ENCODE results near the gene TBC1D22A. TPM values are rescaled to one million over a fixed set of nuclear protein-coding genes. Genes with fewer than 3 reads are reported as not detected.

The TBC1D22A gene
- polyA plus RNA-seq, 1 donor (not counting 4 experiments of a cell fraction or from before 2014, with no cell fraction given), result 20.9 TPM

DNA sequence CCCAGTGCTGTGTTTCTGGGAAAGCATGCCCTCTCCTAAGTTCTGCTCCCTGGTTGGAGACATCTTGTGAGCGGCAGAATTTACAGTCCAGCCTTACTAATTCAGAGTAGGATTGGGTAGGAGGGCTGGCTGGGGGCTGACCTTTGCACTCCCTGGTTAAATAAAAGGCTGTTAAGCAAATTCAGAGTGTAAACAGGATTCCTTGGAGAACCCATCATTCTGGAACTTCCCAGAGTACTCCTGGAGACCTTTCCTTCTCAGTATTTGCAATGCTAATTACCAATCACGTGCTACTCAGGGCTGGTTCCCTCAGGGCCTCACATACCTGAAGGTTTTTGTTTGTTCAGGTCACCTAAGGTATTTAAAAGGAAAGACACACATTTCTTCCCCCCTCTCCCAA lies 340.2 kb downstream of the TBC1D22A start:
- Histone ChIP-seq H3K9me1 (ENCODE audit: control insufficient read depth, extremely low read depth, insufficient read depth, low read length) (peaks cover 2% of the 10 kb centered on the region), H3K4me2 (ENCODE audit: control insufficient read depth, extremely low read depth, insufficient read depth, low read depth, low read length) (no peak overlapping the region), H3K9ac (ENCODE audit: control insufficient read depth, extremely low read depth, insufficient read depth, low read length) (no peak overlapping the region), H3K79me2 (ENCODE audit: control insufficient read depth, insufficient read depth, low read length) (no peaks in the 10 kb centered on the region), H3K27ac (ENCODE audit: control insufficient read depth, insufficient read depth, low read length) (no peak overlapping the region), H3K4me3 (ENCODE audit: control insufficient read depth in 2 of 3, extremely low read depth in 1 of 3, insufficient read depth in 2 of 3, low read depth in 1 of 3, low read length in 3 of 3) (no peak overlapping the region), H3K4me1 (ENCODE audit: control insufficient read depth, extremely low read depth, insufficient read depth, low read length) (peaks cover 11% of the 10 kb centered on the region), H3K27me3 (ENCODE audit: control insufficient read depth, extremely low read depth, insufficient read depth, low read length) (no peaks in the 10 kb centered on the region), H4K20me1 (ENCODE audit: control insufficient read depth, extremely low read depth, insufficient read depth, low read length) (no peaks in the 10 kb centered on the region), H3K36me3 (ENCODE audit: control insufficient read depth in 2 of 2, extremely low read depth in 1 of 2, insufficient read depth in 2 of 2, low read length in 2 of 2) (peaks cover 0 to 3% of the 10 kb centered on the region in 2 experiments), H3K9me3 (ENCODE audit: control insufficient read depth, low read depth, low read length) (no peaks in the 10 kb centered on the region), H2AFZ (ENCODE audit: control insufficient read depth, low read length) (no peak overlapping the region)
- dilution Hi-C loops (cut with MboI; ENCODE audit: extremely low pct_ligation_motif_present, low sequenced_read_pairs), result no loop called here
- FAIRE-seq (no peak), DNase-seq (ENCODE audit: low read depth, low spot score) (no peak)
- TF ChIP-seq, protein P1, sequence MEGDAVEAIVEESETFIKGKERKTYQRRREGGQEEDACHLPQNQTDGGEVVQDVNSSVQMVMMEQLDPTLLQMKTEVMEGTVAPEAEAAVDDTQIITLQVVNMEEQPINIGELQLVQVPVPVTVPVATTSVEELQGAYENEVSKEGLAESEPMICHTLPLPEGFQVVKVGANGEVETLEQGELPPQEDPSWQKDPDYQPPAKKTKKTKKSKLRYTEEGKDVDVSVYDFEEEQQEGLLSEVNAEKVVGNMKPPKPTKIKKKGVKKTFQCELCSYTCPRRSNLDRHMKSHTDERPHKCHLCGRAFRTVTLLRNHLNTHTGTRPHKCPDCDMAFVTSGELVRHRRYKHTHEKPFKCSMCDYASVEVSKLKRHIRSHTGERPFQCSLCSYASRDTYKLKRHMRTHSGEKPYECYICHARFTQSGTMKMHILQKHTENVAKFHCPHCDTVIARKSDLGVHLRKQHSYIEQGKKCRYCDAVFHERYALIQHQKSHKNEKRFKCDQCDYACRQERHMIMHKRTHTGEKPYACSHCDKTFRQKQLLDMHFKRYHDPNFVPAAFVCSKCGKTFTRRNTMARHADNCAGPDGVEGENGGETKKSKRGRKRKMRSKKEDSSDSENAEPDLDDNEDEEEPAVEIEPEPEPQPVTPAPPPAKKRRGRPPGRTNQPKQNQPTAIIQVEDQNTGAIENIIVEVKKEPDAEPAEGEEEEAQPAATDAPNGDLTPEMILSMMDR (optimal IDR thresholded peaks at IDR 0.05 in 1 of 3, IDR thresholded peaks at IDR 0.05 in 1 of 3, conservative IDR thresholded peaks at IDR 0.05 in 1 of 3; ENCODE audit: extremely low read depth in 1 of 3, insufficient read depth in 2 of 3, low read length in 3 of 3), result no peak
- no peak for TF ChIP-seq EZH2 (IDR thresholded peaks at IDR 0.05; ENCODE audit: low read length)

DNA sequence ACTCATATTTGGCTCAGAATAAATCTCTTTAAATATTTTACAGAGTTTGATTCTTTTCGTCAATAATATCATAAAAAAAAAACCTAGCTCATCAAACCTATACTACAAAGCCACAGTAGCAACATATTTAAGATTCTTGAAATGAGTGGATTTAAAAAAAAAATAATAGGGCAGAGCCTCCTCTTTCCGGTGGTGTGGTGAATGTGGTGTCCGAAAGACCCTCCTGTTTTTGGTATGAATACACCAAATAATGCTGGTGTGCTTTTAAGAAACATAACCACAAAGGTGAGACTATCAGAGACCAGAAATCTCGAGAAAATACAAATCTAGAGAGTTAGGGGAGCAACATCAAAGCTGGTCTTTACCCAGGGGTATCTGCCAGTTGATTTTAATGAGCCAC lies 342.6 kb downstream of the TBC1D22A start:
- Histone ChIP-seq H3K9me3 (ENCODE audit: control insufficient read depth, low read depth, low read length) (no peaks in the 10 kb centered on the region), H3K4me3 (ENCODE audit: control insufficient read depth in 2 of 3, extremely low read depth in 1 of 3, insufficient read depth in 2 of 3, low read depth in 1 of 3, low read length in 3 of 3) (no peak overlapping the region), H3K9me1 (ENCODE audit: control insufficient read depth, extremely low read depth, insufficient read depth, low read length) (no peaks in the 10 kb centered on the region), H2AFZ (ENCODE audit: control insufficient read depth, low read length) (no peak overlapping the region), H3K27me3 (ENCODE audit: control insufficient read depth, extremely low read depth, insufficient read depth, low read length) (no peaks in the 10 kb centered on the region), H3K4me2 (ENCODE audit: control insufficient read depth, extremely low read depth, insufficient read depth, low read depth, low read length) (no peak overlapping the region), H3K4me1 (ENCODE audit: control insufficient read depth, extremely low read depth, insufficient read depth, low read length) (peaks cover 17% of the 10 kb centered on the region), H3K9ac (ENCODE audit: control insufficient read depth, extremely low read depth, insufficient read depth, low read length) (no peak overlapping the region), H4K20me1 (ENCODE audit: control insufficient read depth, extremely low read depth, insufficient read depth, low read length) (no peaks in the 10 kb centered on the region), H3K36me3 (ENCODE audit: control insufficient read depth in 2 of 2, extremely low read depth in 1 of 2, insufficient read depth in 2 of 2, low read length in 2 of 2) (no peaks in the 10 kb centered on the region), H3K79me2 (ENCODE audit: control insufficient read depth, insufficient read depth, low read length) (no peaks in the 10 kb centered on the region), H3K27ac (ENCODE audit: control insufficient read depth, insufficient read depth, low read length) (no peak overlapping the region)
- no peak for TF ChIP-seq EZH2 (IDR thresholded peaks at IDR 0.05; ENCODE audit: low read length)
- TF ChIP-seq, protein P1 (optimal IDR thresholded peaks at IDR 0.05 in 1 of 3, IDR thresholded peaks at IDR 0.05 in 1 of 3, conservative IDR thresholded peaks at IDR 0.05 in 1 of 3; ENCODE audit: extremely low read depth in 1 of 3, insufficient read depth in 2 of 3, low read length in 3 of 3), result no peak
- FAIRE-seq, result no peak
- dilution Hi-C loops (cut with MboI; ENCODE audit: extremely low pct_ligation_motif_present, low sequenced_read_pairs), result no loop called here
- DNase-seq (ENCODE audit: low read depth, low spot score), result no peak

Data from keratinocyte (primary cell).